Heart left ventricle (tissue), 16 donors: ENCODE data around the gene FBXW8. TPM values are rescaled to one million over a fixed set of nuclear protein-coding genes. Genes with fewer than 3 reads are reported as not detected.
A peak's percentile ranks its signal among the peaks of the same experiment; 100 is the strongest.

ENCODE experiments used
- ATAC-seq, 4 donors: fragments of 200-7000 bp; cut with Tn5 transposase; one replicate each; pipeline ENCODE4 v1.9.1; 2020 to 2022; ENCODE audit warnings: moderate library complexity in 4 of 4, mild to moderate bottlenecking in 3 of 4, moderate number of reproducible peaks in 1 of 4
- DNase-seq, 5 donors: peaks; one replicate each; pipeline ENCODE4 v3.0.0-alpha.2; 2020
- H3K27ac ChIP-seq, 12 donors: fragments of 200-600 bp; sonication (generic) in 4 of 12; one replicate each; pipeline versions ENCODE4 v1.5.0 to v1.8.0; 2016 to 2022; ENCODE audit warnings: mild to moderate bottlenecking in 2 of 12
- H3K27me3 ChIP-seq, 9 donors: fragments of 200-600 bp; sonication (generic) in 2 of 9; one replicate each; pipeline versions ENCODE4 v1.5.1 to v1.8.0; 2016 to 2022; ENCODE audit warnings: mild to moderate bottlenecking in 3 of 9
- H3K36me3 ChIP-seq, 9 donors: fragments of 200-600 bp; sonication (generic) in 2 of 9; one replicate each; pipeline versions ENCODE4 v1.5.0 to v1.8.0; 2018 to 2022; ENCODE audit warnings: mild to moderate bottlenecking in 2 of 9
- H3K4me1 ChIP-seq, 12 donors: fragments of 200-600 bp; sonication (generic) in 4 of 12; one replicate each; pipeline versions ENCODE4 v1.5.0 to v1.8.0; 2016 to 2022; ENCODE audit warnings: mild to moderate bottlenecking in 3 of 12
- H3K4me3 ChIP-seq, 12 donors: fragments of 200-600 bp; sonication (generic) in 4 of 12; one replicate each; pipeline versions ENCODE4 v1.5.0 to v1.8.0; 2017 to 2022; ENCODE audit warnings: mild to moderate bottlenecking in 9 of 12, moderate library complexity in 4 of 12
- H3K9me3 ChIP-seq, 12 donors: fragments of 200-600 bp; sonication (generic) in 4 of 12; one replicate each; pipeline versions ENCODE4 v1.5.0 to v1.8.0; 2016 to 2022; ENCODE audit warnings: mild to moderate bottlenecking in 1 of 12
- CTCF ChIP-seq, 12 donors: fragments of 200-600 bp; sonication (generic) in 4 of 12; IDR thresholded peaks; one replicate each; pipeline versions ENCODE4 v1.5.0 to v1.8.0; 2018 to 2022; ENCODE audit warnings: antibody characterized with exemption in 12 of 12, mild to moderate bottlenecking in 5 of 12
- POLR2A ChIP-seq, 2 donors: fragments of 450-650 bp; IDR thresholded peaks; one replicate each; pipeline ENCODE4 v1.6.1; 2017; ENCODE audit warnings: antibody characterized with exemption in 2 of 2, mild to moderate bottlenecking in 2 of 2, moderate library complexity in 2 of 2
- WGBS, 4 donors: extraction: QIAGEN DNeasy Blood & Tissue Kit in 2 of 4; methylation state at CpG; one replicate each; pipeline versions ENCODE4 v1.1.5 to v1.1.7; 2013 to 2018; 5-methylcytosine and 5-hydroxymethylcytosine counted together
- intact Hi-C, 10 donors: fragments of 100-400 bp; cut with DNase I; formaldehyde crosslinking; loops; one replicate each; pipeline versions ENCODE4 v1.11.1 to v1.14.2; 2022
- polyA plus RNA-seq, 2 donors: library from polyadenylated mRNA; stranded (reverse); fragments of 200-250 nt; gene quantifications; one replicate each; pipeline ENCODE4 v1.2.3, GENCODE V29; 2013
- total RNA-seq, 9 donors: library from RNA; depleted of rRNA in 2 of 9; stranded (reverse); fragments of >200 nt in 2 of 9; fragmentation: NEBNext Ultra II Directional in 3 of 9; extraction: Animal tissue kit (Norgen Biotek cat#: 25700) in 3 of 9; gene quantifications; one replicate each; pipeline versions ENCODE4 v1.1.0 to v1.2.4, GENCODE V29; 2016 to 2023
- donor health status: ischemic (EF 13 %, LVEDD 7.1; RV severe dilation, severe dysfunction).
- donor health status: healthy with polysubstance abuse.
- donor health status: DM: no; HTN: yes; CAD: no.
- donor health status: DM: no; HTN: no; CAD: no.
- donor health status: ischemic (EF 25% LVEDD 6.9; RV normal size, moderate dysfunction).
- donor health status: ischemic (EF 25% LVEDD 5.7; RV mildly dilated, moderate dysfunction).
- donor health status: healthy.
- donor health status: DM: yes; HTN: yes; CAD: no.
- donor health status: ischemic (EF 35%, LVEDD 5.7; RV mildly dilated, moderate dysfunction).
- donor health status: nonischemic (EF 11% LVEDD 7.7; RV severe dilation, severe dysfunction).
- donor health status: DM: yes; HTN: yes; CAD: no.
- donor health status: PGD.
- donor health status: ischemic (EF 29% LVEDD 5.4; RV normal size, mild dysfunction).
- donor health status: nonischemic (EF 23%, LVEDD 6.1; RV moderate dilation, normal function).

The FBXW8 gene
- total and polyA plus RNA-seq, 11 donors = 2.4 to 9.7 (median 7.0) TPM

GRCh38 chr12:117036547-117036946 lies 125.8 kb downstream of the FBXW8 start:
- Histone ChIP-seq H3K27me3 (peaks cover 0 to 7% (median 0%) of the 10 kb centered on the region in 9 donors), H3K27ac (peak overlapping the region in 2 of 12 donors; percentile 52 to 55), H3K4me3 (no peak overlapping the region), H3K4me1 (peaks cover 0 to 39% (median 19%) of the 10 kb centered on the region in 12 donors), H3K36me3 (peaks cover 0 to 2% (median 0%) of the 10 kb centered on the region in 9 donors), H3K9me3 (no peaks in the 10 kb centered on the region)
- intact Hi-C loops = no loop called here
- 78 to 90% (median 84%) methylated on average over 9 to 13 of the region's 13 CpGs for WGBS, 4 donors
- TF ChIP-seq POLR2A (IDR thresholded peaks at IDR 0.05) (no peak), CTCF (IDR thresholded peaks at IDR 0.05) (no peak)
- no peak for ATAC-seq
- DNase-seq = peak in 1 of 5 donors; percentile 15

DNA sequence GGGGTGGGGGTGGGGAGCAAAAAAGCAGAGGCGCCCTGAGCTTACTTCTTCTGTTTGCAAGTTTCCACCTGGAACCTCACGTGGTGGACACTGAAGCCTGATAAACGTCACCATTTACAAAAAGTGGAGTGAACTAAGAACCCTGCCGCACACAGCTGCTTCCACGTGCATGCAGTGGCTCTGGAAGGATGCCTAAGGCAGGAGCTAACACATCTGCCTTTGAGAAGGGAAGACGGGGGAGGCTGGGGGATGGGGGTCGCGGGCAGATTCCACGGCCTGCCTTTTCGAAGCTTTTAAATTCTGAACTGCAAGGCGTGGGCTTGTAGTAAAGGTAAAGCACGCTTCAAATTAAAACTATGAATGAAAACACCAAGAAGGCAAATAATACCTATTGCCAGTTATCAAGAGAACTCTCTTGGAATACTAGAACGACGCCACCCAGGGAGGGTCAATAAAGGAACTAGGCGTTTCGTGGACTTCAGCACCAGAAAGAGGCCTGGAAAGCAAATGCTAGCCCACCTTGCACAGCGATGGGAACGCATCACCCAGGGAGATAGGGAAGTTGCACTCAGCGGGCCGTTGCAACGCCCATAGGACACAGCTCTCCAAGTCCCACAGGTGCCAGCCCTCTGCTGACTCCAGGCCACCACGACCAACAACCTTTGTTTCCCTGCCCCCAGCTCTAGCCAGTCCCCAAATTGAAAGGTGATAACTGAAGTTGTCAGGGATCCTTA lies 126.7 kb downstream of the FBXW8 start:
- DNase-seq = peak in 1 of 5 donors; percentile 18
- TF ChIP-seq POLR2A (IDR thresholded peaks at IDR 0.05) (no peak), CTCF (IDR thresholded peaks at IDR 0.05) (no peak)
- H3K27ac ChIP-seq = no peak overlapping the region
- peaks cover 0 to 46% (median 19%) of the 10 kb centered on the region in 12 donors for H3K4me1 ChIP-seq
- no peaks in the 10 kb centered on the region for H3K9me3 ChIP-seq
- peaks cover 0 to 7% (median 0%) of the 10 kb centered on the region in 9 donors for H3K27me3 ChIP-seq
- no peak overlapping the region for H3K4me3 ChIP-seq
- intact Hi-C loops = no loop called here
- 74 to 84% (median 81%) methylated on average over 22 of the region's 22 CpGs for WGBS, 4 donors
- no peak for ATAC-seq
- peaks cover 0 to 5% (median 0%) of the 10 kb centered on the region in 9 donors for H3K36me3 ChIP-seq

- Histone ChIP-seq H3K27ac (no peak overlapping the region), H3K36me3 (peaks cover 0 to 5% (median 0%) of the 10 kb centered on the region in 9 donors), H3K4me1 (peaks cover 0 to 46% (median 18%) of the 10 kb centered on the region in 12 donors), H3K4me3 (no peak overlapping the region), H3K27me3 (peaks cover 0 to 4% (median 0%) of the 10 kb centered on the region in 9 donors), H3K9me3 (no peaks in the 10 kb centered on the region)
- intact Hi-C loops = no loop called here
- ATAC-seq (no peak), DNase-seq (peak in 1 of 5 donors; percentile 12)
- WGBS, 4 donors = 85 to 94% (median 91%) methylated on average over 12 to 15 of the region's 15 CpGs
- no peak for TF ChIP-seq CTCF (IDR thresholded peaks at IDR 0.05)
- no peak for TF ChIP-seq POLR2A (IDR thresholded peaks at IDR 0.05)
Observed at GRCh38 chr12:117038023-117038680, 127.4 kb downstream of the FBXW8 start.

GRCh38 chr12:117038919-117039318 lies 128.2 kb downstream of the FBXW8 start:
- Histone ChIP-seq H3K27me3 (no peaks in the 10 kb centered on the region), H3K36me3 (peaks cover 0 to 5% (median 0%) of the 10 kb centered on the region in 9 donors), H3K27ac (no peak overlapping the region), H3K4me1 (peaks cover 0 to 39% (median 11%) of the 10 kb centered on the region in 12 donors), H3K9me3 (no peaks in the 10 kb centered on the region), H3K4me3 (no peak overlapping the region)
- TF ChIP-seq POLR2A (IDR thresholded peaks at IDR 0.05) (no peak), CTCF (IDR thresholded peaks at IDR 0.05) (no peak)
- ATAC-seq (no peak), DNase-seq (peak in 2 of 5 donors; percentile 14 to 43)
- intact Hi-C loops = no loop called here
- 87 to 90% (median 89%) methylated on average over 24 of the region's 24 CpGs for WGBS, 4 donors
